Inflammatory macrophage treated with lipopolysaccharide for 1 hour (primary cell): ENCODE data around the gene SURF4.
A peak's percentile ranks its signal among the peaks of the same experiment; 100 is the strongest.

ENCODE experiments used
- DNase-seq, 2 donors: peaks; one replicate each; pipeline ENCODE4 v3.0.0-alpha.2; 2020 to 2022

The SURF4 gene

DNA sequence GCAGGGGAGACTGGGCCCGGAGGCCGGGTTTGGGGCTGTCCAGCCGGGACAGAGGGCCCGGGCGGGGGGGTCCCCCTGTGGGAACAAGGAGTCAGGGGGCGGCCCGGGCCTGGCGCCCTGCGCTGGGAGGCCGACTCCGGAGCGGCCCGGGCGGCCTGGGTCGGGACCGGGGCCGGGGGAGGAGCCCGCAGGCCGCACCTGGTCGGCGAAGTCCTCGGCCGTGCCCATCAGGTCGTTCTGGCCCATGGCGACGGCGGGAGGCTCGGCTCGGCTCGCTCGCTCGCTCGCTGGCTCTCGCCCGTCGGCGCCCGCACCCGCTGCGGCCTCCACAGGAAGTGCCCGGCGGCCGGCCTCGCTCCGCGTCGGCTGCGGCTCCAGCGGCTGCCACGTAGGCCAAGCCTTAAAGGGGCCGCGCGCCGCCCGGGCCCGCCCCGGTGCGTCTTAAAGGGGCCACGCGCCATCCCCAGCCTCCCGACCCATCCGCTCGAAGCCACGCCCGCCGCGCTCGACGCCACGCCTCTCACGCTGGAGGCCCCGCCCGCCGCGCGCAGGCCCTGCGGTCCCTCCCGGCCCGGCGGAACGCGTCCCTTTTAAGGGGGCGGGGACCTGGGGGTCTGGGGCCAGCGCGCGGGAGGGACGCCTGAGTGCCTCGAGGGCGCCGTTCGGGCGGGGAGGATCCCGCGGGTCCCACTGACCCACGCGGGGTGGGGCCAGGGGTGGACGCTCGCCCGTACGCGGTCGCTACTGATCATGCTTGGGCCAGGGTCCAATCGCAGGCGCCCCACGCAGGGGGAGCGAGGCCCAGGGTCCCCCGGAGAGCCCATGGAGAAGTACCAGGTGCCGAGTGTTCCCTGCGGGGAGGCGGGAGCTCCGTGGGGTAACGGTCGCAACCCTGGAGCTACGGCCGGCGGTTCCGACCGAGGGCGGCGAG, at the start of gene SURF4, which contains the start of gene STKLD1:
Gene SURF4 (minus strand): TSS at position 337 of the 931 bp plus-strand sequence. CDS start 91 bp downstream, at position 246.
Gene STKLD1 (plus strand): TSS at position 643 of the 931 bp plus-strand sequence. CDS start 108 bp downstream, at position 751.
- peak; percentile 92 to 97 for DNase-seq

DNA sequence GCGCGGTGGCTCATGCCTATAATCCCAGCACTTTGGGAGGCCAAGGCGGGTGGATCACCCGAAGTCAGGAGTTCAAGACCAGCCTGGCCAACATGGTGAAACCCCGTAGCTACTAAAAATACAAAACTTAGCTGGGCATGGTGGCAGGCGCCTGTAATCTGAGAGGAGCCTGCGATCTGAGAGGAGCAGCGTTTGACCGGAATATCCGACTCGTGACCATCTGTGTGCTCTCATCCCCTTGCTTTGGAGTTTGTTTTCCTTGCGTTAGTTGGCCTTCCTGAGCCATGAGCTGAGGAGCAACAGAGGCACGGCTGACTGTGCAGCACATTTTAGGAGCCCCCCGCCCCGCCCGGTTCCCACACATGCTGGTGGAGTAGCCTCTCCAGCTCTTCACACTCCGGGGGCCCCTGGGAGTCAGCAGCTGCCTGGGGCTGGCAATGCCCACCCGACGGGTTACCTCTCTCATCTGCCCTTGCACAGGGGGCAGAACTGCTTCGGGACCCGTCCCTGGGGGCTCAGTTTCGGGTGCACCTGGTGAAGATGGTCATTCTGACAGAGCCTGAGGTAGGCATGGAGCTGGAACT, 49.3 kb upstream of the SURF4 start:
- DNase-seq, result no peak

DNA sequence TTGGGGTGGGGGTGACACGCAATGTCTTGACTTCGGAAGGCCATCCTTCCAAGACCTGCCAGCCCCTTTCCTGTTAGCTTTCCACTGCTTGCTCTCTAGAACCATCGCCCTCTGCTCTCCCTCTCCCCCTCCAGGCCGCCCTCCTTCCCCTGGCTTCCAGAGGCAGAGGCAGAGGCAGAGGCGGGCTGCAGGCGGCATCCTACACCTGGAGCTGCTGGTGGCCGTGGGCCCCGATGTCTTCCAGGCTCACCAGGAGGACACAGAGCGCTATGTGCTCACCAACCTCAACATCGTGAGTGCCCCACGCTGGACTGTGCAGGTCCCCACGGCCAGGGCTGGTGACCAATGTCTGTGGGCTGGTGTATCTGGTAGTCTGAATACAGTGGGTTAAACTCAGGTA, 48.3 kb upstream of the SURF4 start:
- no peak for DNase-seq

DNA sequence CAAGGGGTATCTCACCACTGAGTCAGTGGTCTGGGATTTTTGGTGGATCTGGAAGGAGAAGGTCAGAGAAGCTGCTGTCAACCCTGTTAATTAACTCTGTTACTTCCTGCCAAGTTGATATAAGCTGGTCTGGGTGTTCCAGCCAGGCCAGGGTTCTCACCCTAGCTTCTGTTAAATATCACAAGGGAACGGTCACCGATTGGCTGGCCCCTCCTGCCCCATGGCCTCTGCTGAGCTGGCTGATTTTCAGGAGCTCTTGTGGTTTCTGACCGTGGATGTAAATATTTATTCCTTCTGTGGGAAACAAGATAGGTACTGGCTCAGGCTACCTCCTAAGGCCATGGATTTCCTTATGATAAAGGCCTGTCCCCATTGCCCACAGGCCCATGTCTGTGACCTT, 47.4 kb upstream of the SURF4 start:
- DNase-seq, result no peak

DNA sequence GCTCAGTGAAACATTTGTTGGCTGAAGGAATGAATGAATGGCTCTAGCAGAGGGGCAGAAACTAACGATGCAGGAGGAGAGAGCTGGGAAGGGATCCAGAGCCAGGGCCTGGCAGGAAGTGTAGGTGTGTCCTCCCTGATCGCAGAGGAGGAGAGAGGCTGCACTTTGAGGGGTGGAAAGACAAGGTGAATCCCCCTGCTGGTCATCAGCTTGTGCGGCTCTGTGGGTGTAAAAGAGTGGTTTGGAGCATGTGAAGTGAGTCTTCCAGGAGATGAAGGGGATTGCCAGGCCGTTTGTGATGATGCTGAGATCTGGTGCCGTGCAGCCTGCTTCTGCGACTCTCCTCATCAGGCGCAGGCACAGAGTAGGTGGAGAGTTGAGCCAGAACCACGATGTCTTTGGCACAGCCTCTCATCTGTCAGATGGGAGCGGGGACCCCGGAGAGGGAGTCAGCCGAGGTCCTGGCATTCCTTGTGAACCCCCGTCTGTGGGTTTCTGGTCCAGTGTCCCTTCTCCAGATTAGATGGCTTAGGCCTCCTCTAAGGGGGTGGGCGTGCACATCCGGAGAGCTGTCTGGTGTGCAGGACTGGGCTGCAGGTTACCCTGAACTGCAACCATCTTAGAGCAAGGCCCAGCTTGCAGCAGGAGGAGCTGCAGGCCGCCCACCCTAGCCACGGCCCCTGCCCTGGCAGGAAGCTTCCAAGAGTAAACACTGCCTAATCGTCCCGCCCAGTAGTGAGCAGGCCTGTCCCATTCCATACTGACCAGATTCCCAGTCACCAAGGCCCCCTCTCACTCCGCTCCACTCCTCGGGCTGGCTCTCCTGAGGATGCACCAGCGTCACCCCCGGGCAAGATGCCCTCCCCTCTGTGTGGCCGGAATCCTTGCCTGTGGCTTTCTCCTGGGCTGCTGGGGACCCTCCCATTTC, 46.0 kb upstream of the SURF4 start, which contains the start of gene ADAMTS13:
Gene ADAMTS13 (plus strand): TSS at position 753 of the 928 bp plus-strand sequence. CDS start 77 bp downstream, at position 830.
- DNase-seq, result peak in 1 of 2 donors; percentile 22

DNA sequence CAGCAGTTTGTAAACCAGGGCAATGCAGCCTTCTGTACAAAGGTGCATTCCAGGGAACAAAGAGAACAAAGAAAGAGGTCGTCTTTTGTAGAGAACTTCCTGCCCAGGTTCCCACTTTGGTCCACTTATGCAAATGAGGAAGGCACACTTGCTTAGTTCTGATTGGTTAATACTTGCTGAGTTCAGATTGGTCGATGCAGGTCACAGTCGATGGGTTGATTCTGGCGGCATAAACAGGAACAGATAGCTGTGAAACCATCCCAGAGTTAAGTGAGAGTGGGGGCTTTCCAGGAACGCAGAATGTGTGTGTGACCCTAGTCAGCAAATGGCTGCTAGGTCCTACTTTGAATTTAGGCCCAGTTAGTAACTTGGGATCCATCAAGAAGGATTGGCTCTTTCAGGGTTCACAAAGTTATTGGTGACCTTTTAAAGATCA, 44.5 kb upstream of the SURF4 start:
- DNase-seq, result peak; percentile 10 to 47

DNA sequence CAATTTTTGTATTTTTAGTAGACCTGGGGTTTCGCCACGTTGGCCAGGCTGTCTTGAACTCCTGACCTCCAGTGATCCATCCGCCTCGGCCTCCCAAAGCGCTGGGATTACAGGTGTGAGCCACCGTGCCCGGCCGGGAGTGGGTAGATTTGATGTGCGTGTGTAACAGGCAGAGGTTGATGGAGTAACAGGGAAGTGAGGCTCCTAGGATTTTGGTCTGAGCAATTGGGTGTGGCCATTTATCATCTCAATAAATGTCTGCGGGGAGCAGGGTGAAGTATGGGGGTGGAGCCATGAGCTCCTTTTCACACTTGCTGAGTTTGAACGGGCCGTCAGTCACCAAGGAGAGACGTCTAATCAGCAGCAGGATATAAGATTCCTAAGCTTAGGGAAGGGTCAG, 43.1 kb upstream of the SURF4 start:
- no peak for DNase-seq

DNA sequence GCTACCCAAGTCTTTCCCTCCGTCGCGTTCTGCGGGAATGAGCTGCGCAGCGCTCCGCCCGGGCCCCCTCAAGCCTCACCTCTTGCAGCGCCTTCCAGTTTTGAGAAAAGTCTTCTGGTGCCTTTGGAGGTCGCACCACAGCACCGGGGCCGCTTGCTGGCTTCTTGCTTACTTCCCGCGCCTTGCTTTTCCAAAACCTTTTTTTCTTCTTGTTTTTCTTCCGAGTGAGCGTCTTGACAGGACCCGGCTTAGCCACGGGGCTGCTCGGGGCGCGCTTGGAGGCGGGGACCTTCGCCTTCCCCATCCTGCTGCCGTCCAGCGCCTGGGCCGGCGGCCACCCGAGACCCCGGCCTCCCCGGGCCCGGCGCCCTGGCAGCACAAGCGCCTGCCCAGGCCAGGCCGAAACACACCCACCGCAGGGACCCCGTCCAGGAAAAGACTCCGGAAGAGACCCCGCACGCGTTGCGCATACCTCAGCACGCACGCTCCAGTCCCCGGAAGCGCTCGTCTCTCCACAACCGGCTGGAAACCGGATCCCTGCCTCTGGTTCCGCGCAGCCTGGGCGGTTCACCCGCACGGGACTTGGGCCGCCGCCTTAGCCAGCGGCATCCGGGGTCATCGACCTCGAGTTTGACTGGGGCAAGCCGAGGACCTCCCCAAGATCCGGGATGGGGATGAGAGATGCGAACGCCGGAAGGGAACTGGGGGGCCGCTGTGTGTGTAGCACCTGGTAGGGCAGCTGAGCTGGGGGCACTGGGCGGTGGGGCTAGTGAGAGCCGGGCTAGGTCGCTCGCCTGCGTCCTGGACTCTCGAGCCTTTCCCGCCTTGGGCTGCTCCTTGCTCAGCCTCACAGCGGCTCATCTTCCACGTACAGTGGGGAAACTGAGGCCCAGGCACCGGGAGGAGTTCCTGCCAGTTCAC, 41.9 kb upstream of the SURF4 start, which contains the start of gene REXO4:
Gene REXO4 (minus strand): TSS at position 470 of the 921 bp plus-strand sequence. CDS start 166 bp downstream, at position 304.
- DNase-seq, result peak; percentile 71 to 87

DNA sequence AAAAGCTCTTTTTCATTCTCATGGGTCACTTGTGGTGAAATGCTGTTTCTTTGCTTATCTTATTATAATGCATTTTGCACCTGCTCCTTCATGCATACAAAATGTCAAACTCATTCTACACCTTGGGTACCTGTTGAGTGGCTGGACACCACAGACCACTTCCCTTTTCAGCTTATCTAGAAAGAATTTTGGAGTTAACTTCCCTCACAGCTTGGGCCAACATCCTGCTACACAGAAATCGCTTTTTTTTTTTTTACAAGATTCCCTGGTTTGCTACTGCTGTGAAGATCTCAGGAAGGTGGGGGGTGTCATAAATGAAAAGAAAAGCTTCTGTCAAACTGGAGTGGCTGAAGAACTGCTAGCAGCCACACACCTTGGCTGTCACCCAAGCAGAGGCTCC, 39.3 kb upstream of the SURF4 start:
- no peak for DNase-seq

DNA sequence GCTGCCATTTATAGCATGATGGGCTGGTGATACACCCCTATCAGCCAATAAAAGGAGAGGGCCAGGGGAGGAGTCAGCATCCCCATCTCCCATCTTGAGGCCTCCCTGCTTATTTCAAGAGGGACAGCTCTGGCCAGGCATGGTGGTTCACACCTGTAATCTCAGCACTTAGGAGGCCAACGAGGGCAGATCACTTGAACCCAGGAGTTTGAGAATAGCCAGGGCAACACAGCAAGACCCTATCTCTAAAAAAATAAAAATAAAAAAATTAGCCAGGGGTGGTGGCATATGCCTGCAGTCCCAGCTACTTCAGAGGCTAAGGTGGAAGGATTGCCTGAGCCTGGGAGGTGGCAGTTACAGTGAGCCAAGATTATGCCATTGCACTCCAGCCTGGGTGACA, 32.2 kb upstream of the SURF4 start:
- no peak for DNase-seq

DNA sequence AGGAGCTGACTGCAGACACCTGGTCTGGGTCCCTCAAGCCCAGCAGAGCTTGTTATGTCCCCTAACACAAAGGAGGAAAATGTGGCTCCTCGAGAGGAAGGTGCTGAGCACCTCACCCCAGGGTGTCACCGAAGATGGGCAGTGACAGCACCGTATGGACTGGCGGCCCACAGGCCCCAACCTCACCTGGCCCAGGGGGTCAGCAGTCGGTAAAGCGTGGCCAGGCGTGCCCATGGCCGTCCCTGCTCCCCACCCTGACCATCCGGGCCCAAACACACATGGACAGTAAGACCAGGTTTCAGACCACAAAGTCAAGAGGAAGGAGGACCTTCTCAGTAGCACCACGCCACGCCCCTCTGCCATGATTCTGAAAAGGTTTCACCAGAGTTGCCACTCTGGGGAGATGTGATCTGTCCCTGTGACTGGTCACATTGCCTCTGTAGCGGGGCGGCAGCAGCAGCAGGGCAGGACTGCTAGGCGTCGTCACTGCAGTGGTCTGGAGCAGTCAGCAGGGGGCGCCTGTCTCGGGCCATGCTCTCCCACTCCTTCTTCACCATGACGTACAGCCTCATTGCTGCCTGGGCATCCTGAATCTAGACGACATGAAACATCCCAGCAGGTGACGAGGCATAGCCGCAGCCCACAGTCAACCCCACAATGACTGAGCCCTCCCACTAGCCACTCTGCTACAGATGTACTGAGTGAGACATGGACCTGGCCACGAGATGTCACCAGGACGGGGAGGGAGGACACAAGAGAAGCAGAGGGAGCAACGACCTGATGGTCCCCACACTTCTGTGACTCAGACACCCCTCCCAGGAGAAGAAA, 30.8 kb upstream of the SURF4 start:
- peak; percentile 70 to 86 for DNase-seq

DNA sequence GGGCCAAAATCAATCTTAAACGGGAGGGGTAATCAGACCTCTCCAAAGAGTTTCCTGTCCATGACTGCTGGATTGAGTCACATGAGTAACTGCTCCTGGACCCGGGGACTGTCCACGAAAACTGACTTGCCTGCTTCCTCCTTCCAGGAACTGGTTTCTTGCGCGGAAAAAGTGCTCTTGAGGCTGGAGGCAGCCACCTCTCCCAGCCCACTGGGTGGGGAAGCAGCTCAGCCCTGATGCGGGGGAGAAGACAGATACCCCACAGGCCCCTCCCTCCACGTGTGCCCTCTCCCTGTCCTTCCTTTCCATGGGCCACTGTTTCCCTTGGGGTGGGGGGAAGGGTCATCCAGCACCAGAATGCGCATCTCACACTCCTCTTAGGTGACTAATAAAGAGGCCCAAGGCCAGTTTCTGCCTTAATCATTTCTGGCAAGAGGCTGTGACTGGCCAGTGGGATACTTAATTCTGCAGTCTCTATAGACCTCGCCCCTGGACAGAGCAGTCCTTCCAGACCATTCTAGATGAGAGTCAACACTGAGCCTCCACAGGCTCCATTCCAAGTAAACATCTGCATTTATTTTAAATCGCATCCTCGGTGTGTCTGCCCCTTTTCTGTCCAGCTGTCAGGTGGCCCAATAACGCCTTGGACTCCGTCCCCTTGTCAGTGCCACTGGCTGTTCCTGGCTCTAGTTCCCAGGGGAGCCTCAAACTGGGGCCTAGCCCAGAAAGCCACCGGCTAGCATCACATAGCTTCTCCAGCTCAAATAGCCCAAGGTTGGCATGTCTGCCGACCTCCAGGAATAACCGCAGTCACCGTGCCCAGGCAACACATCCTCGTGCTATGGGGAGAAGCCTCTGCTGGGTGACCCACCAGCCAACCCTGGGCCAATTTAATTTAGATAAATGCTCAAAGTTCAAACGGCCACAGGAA, 29.9 kb upstream of the SURF4 start:
- DNase-seq, result no peak

DNA sequence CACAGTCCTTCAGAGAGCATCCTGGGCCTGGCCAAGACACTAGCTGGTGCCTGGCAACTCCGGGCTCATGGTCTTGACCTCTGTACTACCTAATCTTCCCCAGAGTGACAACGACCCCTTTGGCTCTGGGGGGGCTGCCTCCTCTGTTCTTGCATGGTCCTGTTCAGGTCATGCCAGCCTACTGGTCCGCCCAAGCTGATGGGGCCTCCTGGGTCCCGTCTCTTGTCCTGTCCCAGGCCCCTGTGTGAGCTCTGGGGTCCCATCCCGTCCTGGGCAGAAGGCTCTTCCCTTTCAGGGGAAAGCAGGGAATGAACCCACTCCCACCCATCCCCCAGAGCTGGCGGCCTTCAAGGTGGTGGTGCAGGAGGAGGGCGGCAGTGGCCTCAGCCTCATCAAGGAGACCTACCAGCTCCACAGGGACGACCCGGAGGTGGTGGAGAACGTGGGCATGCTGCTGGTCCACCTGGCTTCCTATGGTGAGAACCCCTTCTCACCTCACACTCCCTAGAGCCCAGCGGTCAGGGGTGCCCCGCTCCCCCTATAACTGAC, 28.7 kb upstream of the SURF4 start:
- DNase-seq, result no peak

DNA sequence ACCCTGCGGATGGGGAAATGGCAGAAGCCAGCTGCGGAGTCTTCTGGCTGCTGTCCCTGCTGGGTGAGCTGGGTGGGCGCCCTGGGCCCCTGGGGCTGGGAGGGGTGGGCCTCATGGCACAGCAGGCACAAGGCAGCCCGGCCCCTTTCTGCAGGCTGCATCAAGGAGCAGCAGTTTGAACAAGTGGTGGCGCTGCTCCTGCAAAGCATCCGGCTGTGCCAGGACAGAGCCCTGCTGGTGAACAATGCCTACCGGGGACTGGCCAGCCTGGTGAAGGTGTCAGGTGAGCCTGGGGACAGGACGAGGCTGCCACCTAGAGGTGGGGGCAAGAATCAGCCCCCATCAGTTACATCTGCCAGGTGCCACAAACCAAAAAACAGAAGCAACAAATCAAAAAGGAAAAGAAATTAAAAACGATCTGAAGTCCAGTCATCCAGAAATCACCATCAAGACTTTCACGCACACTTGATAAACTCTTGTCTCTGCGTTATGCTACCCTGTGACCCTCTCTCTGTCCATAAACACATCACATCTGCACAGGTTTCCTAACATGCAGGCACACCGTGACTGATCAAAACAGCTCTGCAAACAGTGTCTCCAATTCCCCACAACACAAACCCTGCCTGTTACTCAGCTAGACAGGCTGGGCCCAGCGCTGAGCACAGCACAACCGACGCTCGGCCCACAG, 28.1 kb upstream of the SURF4 start:
- peak in 1 of 2 donors; percentile 11 for DNase-seq

DNA sequence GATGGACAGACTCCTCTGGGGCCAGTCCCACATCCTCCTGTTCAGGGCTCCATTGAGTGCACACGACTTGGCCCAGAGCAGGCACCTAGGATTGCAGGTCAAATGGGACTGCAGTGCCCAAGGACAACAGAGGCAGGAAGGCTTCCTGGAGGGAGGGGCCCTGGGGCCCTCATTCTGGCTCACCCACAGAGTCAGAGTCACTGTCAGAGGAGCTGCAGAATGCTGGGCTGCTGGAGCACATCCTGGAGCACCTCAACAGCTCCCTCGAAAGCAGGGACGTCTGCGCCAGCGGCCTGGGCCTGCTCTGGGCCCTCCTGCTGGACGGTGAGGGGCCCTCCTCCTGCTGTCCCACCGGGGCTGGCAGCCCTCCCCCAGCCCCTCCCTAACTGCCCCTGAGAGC, 26.8 kb upstream of the SURF4 start:
- no peak for DNase-seq

DNA sequence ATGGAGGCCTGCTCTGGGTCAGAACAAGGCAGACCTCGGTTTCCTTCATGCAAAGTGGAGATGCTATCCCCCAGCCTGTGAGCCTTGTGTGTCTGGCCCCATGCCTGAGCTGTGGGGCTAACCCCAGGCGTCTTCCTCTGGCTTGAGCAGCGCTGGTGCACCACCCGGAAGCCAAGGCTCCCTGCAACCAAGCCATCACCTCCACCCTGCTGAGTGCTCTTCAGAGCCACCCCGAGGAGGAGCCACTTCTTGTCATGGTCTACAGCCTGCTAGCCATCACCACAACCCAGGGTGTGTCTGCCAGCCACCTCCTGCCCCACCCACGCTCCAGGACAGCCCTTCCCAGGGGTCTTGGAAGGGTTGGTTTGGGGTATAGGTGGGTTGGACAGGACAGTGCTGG, 25.7 kb upstream of the SURF4 start:
- DNase-seq, result no peak

DNA sequence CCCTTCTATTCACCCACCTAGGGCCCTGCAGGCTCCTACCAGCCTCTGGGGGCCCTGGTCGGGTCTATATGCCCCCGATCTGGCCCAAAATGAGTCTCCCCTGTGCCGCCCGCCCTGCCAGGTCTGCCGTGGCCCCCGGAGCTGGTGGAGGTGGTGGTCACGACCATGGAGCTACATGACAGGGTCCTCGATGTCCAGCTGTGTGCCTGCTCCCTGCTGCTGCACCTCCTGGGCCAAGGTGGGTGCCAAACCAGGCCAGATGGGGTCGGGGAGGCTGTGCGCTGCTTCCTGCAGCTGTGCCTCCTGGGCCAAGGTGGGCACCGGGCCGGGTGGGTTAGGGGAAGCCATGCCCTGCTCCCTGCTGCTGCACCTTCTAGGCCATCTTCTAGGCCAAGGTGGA, 24.4 kb upstream of the SURF4 start:
- DNase-seq, result no peak

DNA sequence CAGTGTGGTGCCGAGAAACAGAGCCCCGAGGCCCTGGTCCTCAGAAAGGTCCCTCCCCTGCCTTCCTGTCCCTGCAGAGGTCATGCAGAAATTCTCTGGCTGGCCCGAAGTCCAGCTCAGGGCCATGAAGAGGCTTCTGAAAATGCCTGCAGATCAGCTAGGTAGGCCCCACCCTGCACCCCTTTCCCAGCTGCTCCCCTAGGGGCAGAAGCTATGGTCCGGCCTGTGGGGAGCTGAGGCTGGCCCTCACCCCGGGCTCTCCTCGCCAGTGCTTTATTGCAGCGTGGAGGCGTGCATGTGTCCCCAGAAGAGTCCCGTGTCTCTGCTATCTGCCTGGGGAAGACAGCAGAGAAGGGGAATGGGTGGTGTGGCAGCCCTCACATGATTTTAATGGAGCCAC, 22.0 kb upstream of the SURF4 start:
- DNase-seq, result no peak
